K562 (cell line): ENCODE results near the gene GAL3ST3. TPM values are rescaled to one million over a fixed set of nuclear protein-coding genes. Genes with fewer than 3 reads are reported as not detected.

ENCODE experiments used
- ATAC-seq: fragments of 200-7000 bp; cut with Tn5 transposase; 3 replicates; pipeline ENCODE4 v1.9.1; 2020; ENCODE audit warnings: moderate library complexity
- BruUV-seq: library from RNA; stranded (reverse); fragments of 400-500 nt; replicated peaks from 2 replicates; lab custom pipeline; 2021; lab: Mats Ljungman, UMichigan
- CTCF ChIA-PET: fragments of 300-600 bp; formaldehyde crosslinking; extraction: SDS; loops from one replicate; lab custom pipeline; 2021; ENCODE audit warnings: low intra/inter-chr PET ratio; lab: Yijun Ruan, JAX
- POLR2A ChIA-PET: fragments of 300-600, 350-650 bp; sonication (Branson Sonifier 250); formaldehyde crosslinking; extraction: SDS; loops from one replicate; lab custom pipeline; 2021; ENCODE audit warnings: antibody characterized with exemption, inconsistent platforms; lab: Yijun Ruan, JAX
- DNase-seq, 4 experiments: peaks; one replicate each; pipeline versions ENCODE4 v3.0.0 to v3.0.0-alpha.2; 2011 to 2018; ENCODE audit warnings: low spot score in 3 of 4, mixed read lengths in 3 of 4; ENCODE audit errors: extremely low read depth in 1 of 4
- FAIRE-seq: peaks from 2 replicates; lab custom pipeline; 2011; peaks lifted over from hg19 to GRCh38; lab: Jason Lieb, UNC
- H2AFZ ChIP-seq: 2 replicates; pipeline ENCODE4 v1.6.0; 2011; ENCODE audit warnings: low read depth, low read length, control low read depth, inconsistent platforms
- H3K27ac ChIP-seq: fragments of 200-600 bp; 3 replicates; pipeline ENCODE4 v1.8.0; 2011; ENCODE audit warnings: low read depth, mild to moderate bottlenecking, control low read depth, inconsistent platforms, low read length, moderate library complexity, mixed read lengths; ENCODE audit errors: extremely low read depth
- H3K27me3 ChIP-seq, 2 experiments: fragments of 300-600 bp in 1 of 2; 2 replicates in 1 of 2; 3 replicates in 1 of 2; pipeline versions ENCODE4 v1.6.0 to v1.8.0; 2011; ENCODE audit warnings: inconsistent platforms in 2 of 2, low read length in 2 of 2, mild to moderate bottlenecking in 1 of 2, mixed read lengths in 1 of 2, moderate library complexity in 1 of 2; ENCODE audit not compliant: control insufficient read depth in 2 of 2, insufficient read depth in 2 of 2
- H3K36me3 ChIP-seq: fragments of 300-600 bp; 3 replicates; pipeline ENCODE4 v1.8.0; 2011; ENCODE audit warnings: mild to moderate bottlenecking, low read length, inconsistent platforms; ENCODE audit not compliant: control insufficient read depth, insufficient read depth
- H3K4me1 ChIP-seq, 2 experiments: fragments of 200-600 bp in 1 of 2; replicated peaks in 1 of 2; 2 replicates in 1 of 2; 3 replicates in 1 of 2; pipeline versions ENCODE4 v1.5.1 to v1.8.0; 2011; ENCODE audit warnings: inconsistent platforms in 2 of 2, low read length in 2 of 2, mild to moderate bottlenecking in 1 of 2, mixed read lengths in 1 of 2, moderate library complexity in 1 of 2; ENCODE audit not compliant: control insufficient read depth in 2 of 2, insufficient read depth in 2 of 2
- H3K4me2 ChIP-seq: 2 replicates; pipeline ENCODE4 v1.6.1; 2011; ENCODE audit warnings: low read length, control low read depth, inconsistent platforms, mixed read lengths; ENCODE audit not compliant: insufficient read depth
- H3K4me3 ChIP-seq: fragments of 200-600 bp; sonication (generic), shearing (Covaris generic); 2 replicates; pipeline ENCODE4 v1.5.1; 2016; ENCODE audit warnings: control low read depth, inconsistent platforms
- H3K79me2 ChIP-seq: fragments of 200-600 bp; 3 replicates; pipeline ENCODE4 v1.8.0; 2011; ENCODE audit warnings: low read length, inconsistent platforms; ENCODE audit not compliant: control insufficient read depth, insufficient read depth
- H3K9ac ChIP-seq, 2 experiments: 2 replicates each; pipeline versions ENCODE4 v1.6.0 to v1.6.1; 2011; ENCODE audit warnings: low read depth in 2 of 2, low read length in 2 of 2, control low read depth in 1 of 2, inconsistent platforms in 1 of 2, mild to moderate bottlenecking in 1 of 2, mixed read lengths in 1 of 2; ENCODE audit not compliant: insufficient read depth in 1 of 2
- H3K9me1 ChIP-seq: one replicate; pipeline ENCODE4 v1.6.0; 2011; ENCODE audit warnings: inconsistent platforms, mild to moderate bottlenecking, low read length, moderate library complexity; ENCODE audit not compliant: control insufficient read depth, insufficient read depth
- H3K9me3 ChIP-seq: replicated peaks from 2 replicates; pipeline ENCODE4 v1.5.1; 2011; ENCODE audit warnings: low read depth, low read length, inconsistent platforms; ENCODE audit not compliant: control insufficient read depth, insufficient read depth
- H4K20me1 ChIP-seq: replicated peaks from 2 replicates; pipeline ENCODE4 v1.6.1; 2011; ENCODE audit warnings: low read length, inconsistent platforms, mixed read lengths; ENCODE audit not compliant: control insufficient read depth, insufficient read depth
- BRD4 ChIP-seq: fragments of 200-600 bp; sonication (generic); IDR thresholded peaks from 2 replicates; pipeline ENCODE4 v1.6.1; 2017; ENCODE audit warnings: inconsistent platforms
- E2F8 ChIP-seq: fragments of 450-650 bp; IDR thresholded peaks from 2 replicates; pipeline ENCODE4 v1.7.1; 2018; ENCODE audit warnings: mild to moderate bottlenecking, low read depth; ENCODE audit not compliant: partially characterized antibody
- FOS ChIP-seq: IDR thresholded peaks from 3 replicates; pipeline ENCODE4 v1.6.1; 2011; ENCODE audit not compliant: insufficient read length; ENCODE audit errors: extremely low read depth
- FOXA3 ChIP-seq, 2 experiments: fragments of 450-650 bp in 1 of 2; sonication (generic) in 1 of 2; formaldehyde crosslinking; IDR thresholded peaks in 1 of 2; conservative IDR thresholded peaks in 1 of 2; 2 replicates each; pipeline versions ENCODE4 v1.4.0 to v1.8.0; 2020 to 2022; ENCODE audit warnings: mild to moderate bottlenecking in 2 of 2, missing genetic modification reagents in 1 of 2
- MED1 ChIP-seq: sonication (generic); formaldehyde crosslinking; IDR thresholded peaks from 2 replicates; pipeline ENCODE4 v1.8.1; 2023; ENCODE audit warnings: missing genetic modification reagents, borderline replicate concordance
- MIER1 ChIP-seq: fragments of 450-650 bp; IDR thresholded peaks from 2 replicates; pipeline ENCODE4 v1.6.1; 2016; ENCODE audit warnings: antibody characterized with exemption, mild to moderate bottlenecking, low read depth
- SMARCA4 ChIP-seq: fragments of 450-650 bp; IDR thresholded peaks from 2 replicates; pipeline ENCODE4 v1.6.1; 2016
- ZNF407 ChIP-seq: fragments of 450-650 bp; IDR thresholded peaks from 2 replicates; pipeline ENCODE4 v1.6.1; 2016; ENCODE audit warnings: low read depth
- ZNF449 ChIP-seq: fragments of 250-450 bp; sonication (Bioruptor Pico); IDR thresholded peaks from 2 replicates; pipeline ENCODE4 v1.8.0; 2022; ENCODE audit warnings: moderate library complexity, mild to moderate bottlenecking, inconsistent platforms
- ZNF695 ChIP-seq: fragments of 450-650 bp; formaldehyde crosslinking; IDR thresholded peaks from 2 replicates; pipeline ENCODE4 v1.4.0; 2020; ENCODE audit warnings: mild to moderate bottlenecking, moderate library complexity
- ZNF717 ChIP-seq: fragments of 250-450 bp; sonication (Bioruptor Pico); IDR thresholded peaks from 2 replicates; pipeline ENCODE4 v1.5.0; 2021
- WGBS: fragments of 100-300 bp; shearing (Covaris generic); methylation state at CpG from one replicate; pipeline ENCODE4 v1.1.6; 2016; ENCODE audit warnings: low coverage, mixed read lengths; ENCODE audit not compliant: insufficient coverage; ENCODE audit errors: missing lambda C conversion rate; 5-methylcytosine and 5-hydroxymethylcytosine counted together
- in situ Hi-C: fragments of 300-500 bp; cut with MboI; formaldehyde crosslinking; loops from 4 replicates; pipeline ENCODE4 v1.15.0; 2018; ENCODE audit warnings: inconsistent platforms, mixed read lengths
- intact Hi-C: fragments of 100-400 bp; cut with micrococcal nuclease; formaldehyde crosslinking; loops from 2 replicates; pipeline ENCODE4 v1.14.2; 2022
- polyA plus RNA-seq, 8 experiments: library from polyadenylated mRNA; depleted of rRNA in 4 of 8; stranded (reverse) in 5 of 8; unstranded in 3 of 8; fragments of >200 nt; fragmentation: Nextera tagmentation in 2 of 8; fragmentation: Illumina TruSeq in 1 of 8; extraction: Ambion mirVana in 2 of 8; extraction: Trizol in 1 of 8; gene quantifications; 2 replicates each; pipeline versions ENCODE4 v1.2.1 to v1.2.3, GENCODE V29; 2011 to 2014; ENCODE audit warnings: inconsistent platforms in 1 of 8, missing spikeins in 1 of 8
- total RNA-seq, 7 experiments: library from RNA; depleted of rRNA in 6 of 7; stranded (reverse); fragments of >200 nt in 6 of 7; fragmentation: Illumina TruSeq in 2 of 7; extraction: Trizol in 2 of 7; gene quantifications; 2 replicates each; pipeline versions ENCODE4 v1.2.1 to v1.2.3, GENCODE V29; 2011 to 2021; ENCODE audit warnings: low replicate concordance in 1 of 7

The GAL3ST3 gene
- total and polyA plus RNA-seq, 9 of the 15 experiments (the other 6 are each of a cell fraction or from before 2014, with no cell fraction given) = not detected

- peaks cover 20% of the 10 kb centered on the region for H3K79me2 ChIP-seq
- in situ Hi-C loops = no loop called here
- H3K27ac ChIP-seq = no peak overlapping the region
- intact Hi-C loops = loop anchor here (5.0 kb wide), 1 partner anchor 64 kb away; the partner anchor contains the start of genes BANF1 and EIF1AD
- no peak overlapping the region; a peak in 1 of 4 replicates for H3K9ac ChIP-seq
- BruUV-seq = no TSS peak
- DNase-seq (no peak), FAIRE-seq (no peak), ATAC-seq (no peak)
- H3K4me3 ChIP-seq = no peak overlapping the region
- H3K4me2 ChIP-seq = no peak overlapping the region
- 85% methylated on average over 3 of the region's 3 CpGs for WGBS
- no peaks in the 10 kb centered on the region for H3K9me1 ChIP-seq
- ChIA-PET CTCF (no interaction called here), POLR2A (interaction anchor here (0.6 to 5.3 kb wide), 6 partner anchors 7 to 207 kb away, joined by 3 to 47 read pairs (median 3); partner anchors contain the start of gene SF3B2)
- peaks cover 17 to 31% of the 10 kb centered on the region in 2 experiments for H3K4me1 ChIP-seq
- H3K9me3 ChIP-seq = no peaks in the 10 kb centered on the region
- peaks cover 4% of the 10 kb centered on the region; the same call in 1 of the 2 replicates for H4K20me1 ChIP-seq
- peaks cover 75% of the 10 kb centered on the region for H3K36me3 ChIP-seq
- H3K27me3 ChIP-seq = no peaks in the 10 kb centered on the region
- H2AFZ ChIP-seq = no peak overlapping the region
- TF ChIP-seq SMARCA4 (no peak), MED1 (CRISPR knock-in tag) (no peak), ZNF407 (no peak), FOS (no peak), MIER1 (no peak), ZNF449 (CRISPR knock-in tag) (no peak), E2F8 (no peak), FOXA3 (CRISPR knock-in tag; conservative IDR thresholded peaks at IDR 0.05 in 1 of 2, IDR thresholded peaks at IDR 0.05 in 1 of 2) (no peak), BRD4 (no peak), ZNF717 (CRISPR knock-in tag) (no peak), ZNF695 (CRISPR knock-in tag) (no peak)
These were observed 17.8 kb upstream of the GAL3ST3 start for GRCh38 chr11:66066751-66067150.
